D721Med (cell line): Measurements from ENCODE around the gene HDLBP.

Experiments
- DNase-seq: peaks from one replicate; pipeline ENCODE4 v3.0.0; 2011; ENCODE audit warnings: low spot score; ENCODE audit not compliant: insufficient read length
- FAIRE-seq: peaks from 2 replicates; lab custom pipeline; 2011; peaks lifted over from hg19 to GRCh38; lab: Jason Lieb, UNC
- TF ChIP-seq, protein P1 (sequence below): IDR thresholded peaks from 2 replicates; pipeline ENCODE4 v1.5.1; 2012; ENCODE audit warnings: mild to moderate bottlenecking, control low read depth; ENCODE audit not compliant: insufficient read depth; ENCODE audit errors: missing control alignments

HDLBP gene

DNA sequence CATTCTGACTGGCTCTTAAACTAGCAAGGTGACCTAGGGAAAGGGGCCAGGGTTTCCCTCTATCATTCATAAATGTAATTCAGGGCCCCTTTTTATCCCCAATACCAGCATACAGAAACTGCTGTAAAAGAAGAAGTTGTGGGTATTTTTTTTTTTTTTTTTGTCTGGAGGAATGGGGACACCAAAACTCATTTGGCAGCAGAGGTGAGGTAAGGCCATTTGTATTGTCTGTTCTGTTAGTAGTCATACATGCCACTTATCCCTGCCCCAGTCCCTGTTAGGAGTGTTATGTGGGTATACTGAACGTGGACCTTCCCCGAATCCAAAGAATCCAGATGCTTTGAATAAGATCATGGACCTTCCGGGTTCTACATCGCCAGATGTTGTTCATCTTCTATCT, 1.9 kb upstream of the HDLBP start:
- FAIRE-seq (no peak), DNase-seq (no peak)
- TF ChIP-seq, protein P1, sequence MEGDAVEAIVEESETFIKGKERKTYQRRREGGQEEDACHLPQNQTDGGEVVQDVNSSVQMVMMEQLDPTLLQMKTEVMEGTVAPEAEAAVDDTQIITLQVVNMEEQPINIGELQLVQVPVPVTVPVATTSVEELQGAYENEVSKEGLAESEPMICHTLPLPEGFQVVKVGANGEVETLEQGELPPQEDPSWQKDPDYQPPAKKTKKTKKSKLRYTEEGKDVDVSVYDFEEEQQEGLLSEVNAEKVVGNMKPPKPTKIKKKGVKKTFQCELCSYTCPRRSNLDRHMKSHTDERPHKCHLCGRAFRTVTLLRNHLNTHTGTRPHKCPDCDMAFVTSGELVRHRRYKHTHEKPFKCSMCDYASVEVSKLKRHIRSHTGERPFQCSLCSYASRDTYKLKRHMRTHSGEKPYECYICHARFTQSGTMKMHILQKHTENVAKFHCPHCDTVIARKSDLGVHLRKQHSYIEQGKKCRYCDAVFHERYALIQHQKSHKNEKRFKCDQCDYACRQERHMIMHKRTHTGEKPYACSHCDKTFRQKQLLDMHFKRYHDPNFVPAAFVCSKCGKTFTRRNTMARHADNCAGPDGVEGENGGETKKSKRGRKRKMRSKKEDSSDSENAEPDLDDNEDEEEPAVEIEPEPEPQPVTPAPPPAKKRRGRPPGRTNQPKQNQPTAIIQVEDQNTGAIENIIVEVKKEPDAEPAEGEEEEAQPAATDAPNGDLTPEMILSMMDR = no peak

DNA sequence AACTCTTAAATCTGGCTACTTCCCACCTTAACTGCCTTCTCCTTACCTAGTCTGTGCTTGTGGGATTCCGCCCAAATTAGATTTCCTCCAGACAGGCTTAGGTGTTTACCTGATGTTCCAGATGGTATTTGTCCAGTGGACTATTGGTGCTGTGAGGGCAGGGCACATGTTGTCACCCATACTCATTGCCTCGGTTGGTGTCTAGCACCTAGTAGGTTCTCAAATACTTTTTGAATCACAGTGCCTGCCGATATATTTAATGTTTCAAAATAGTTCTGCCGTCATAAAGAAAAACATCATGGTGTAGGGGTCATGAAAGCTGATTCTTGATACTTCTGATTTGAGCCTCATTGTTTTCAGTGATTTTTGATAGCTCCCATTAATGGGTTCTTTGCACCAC, 1.4 kb upstream of the HDLBP start:
- no peak for FAIRE-seq
- DNase-seq = no peak
- TF ChIP-seq, protein P1 = no peak

DNA sequence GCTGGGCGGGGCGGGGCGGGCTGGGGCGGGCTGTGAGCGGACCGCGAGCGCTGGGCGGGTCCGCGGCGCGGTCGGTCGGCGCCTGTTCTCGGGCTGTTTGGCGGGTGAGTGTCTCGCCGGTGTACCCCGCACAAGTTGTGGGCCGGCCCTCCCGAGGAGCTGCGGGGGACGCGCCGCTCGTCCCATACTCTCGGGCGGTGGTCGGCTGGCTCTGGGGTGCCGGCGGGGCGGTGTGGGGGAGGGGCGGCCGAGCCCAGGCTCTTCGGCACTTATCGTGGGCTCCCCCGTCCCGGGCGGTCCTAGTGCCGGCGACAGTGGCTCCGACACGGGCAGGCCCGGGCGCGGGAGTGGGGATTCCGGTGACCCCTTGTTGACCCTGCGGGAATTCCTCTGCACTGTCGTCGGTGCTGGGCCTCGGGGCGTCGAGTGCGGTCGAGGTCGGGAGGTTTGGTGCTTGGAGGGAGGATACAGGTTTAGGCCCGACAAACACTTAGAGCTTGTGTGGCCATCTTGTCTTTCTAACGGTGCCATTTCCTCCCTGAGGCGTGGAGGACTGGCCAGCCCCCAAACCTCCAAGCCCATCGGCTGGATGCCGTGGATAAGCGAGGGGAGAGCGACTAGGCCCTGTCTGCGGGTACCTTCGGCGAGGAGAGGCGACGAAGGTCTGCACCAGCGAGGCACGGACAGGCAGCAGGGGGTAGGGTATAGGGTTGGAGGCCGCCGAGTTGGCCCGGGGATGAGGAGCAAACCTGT, 583 bp upstream of the HDLBP start, which contains the start of gene SEPTIN2:
TSS of gene SEPTIN2 (plus strand) at position 47 of the 753 bp plus-strand sequence. CDS start 8,308 bp downstream, outside the sequence.
- no peak for DNase-seq
- no peak for FAIRE-seq

DNA sequence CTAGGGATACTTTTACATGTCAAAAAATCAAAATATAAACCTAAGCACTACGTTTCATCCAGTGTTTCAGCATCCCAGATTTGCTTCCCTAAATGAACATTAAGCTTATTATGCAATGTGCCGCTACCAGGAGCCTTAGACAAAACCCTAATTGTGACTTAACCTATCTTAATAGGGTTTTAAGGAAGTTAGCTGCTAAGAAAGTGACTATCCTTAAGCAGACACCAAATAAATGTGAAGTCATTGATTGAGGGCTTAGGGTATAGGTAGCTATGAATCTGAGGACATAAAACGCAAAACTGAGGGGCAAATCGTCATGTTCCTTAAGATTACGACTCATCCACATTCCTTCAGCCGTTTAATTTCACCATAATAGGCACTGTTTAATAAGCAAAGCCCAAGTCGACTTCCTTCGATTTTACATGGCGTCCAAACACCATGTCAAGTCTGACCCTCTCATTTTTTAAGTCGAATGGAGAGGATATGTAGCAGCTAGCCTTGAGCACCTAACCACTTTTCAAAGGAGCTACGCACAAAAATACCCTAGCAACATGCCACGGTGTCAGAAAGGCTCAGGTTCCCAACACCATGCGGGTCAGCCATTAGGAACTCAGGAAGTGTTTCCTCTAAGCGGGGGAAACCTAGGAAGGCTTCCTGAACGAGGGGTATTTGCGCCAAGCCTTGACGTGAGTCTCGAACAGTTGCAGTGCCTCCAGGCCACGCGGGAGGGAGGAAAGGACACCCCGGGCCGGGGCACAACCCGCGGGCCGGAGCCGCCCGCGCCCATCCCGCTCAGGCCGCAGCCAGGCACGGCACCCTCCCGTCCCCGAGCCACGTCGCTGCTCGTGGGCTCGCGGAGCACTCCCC, 1.0 kb downstream of the HDLBP start:
- DNase-seq (no peak), FAIRE-seq (no peak)
- TF ChIP-seq, protein P1 = no peak

More for the DNA sequence above, 583 bp upstream of the HDLBP start, which contains the start of gene SEPTIN2:
- TF ChIP-seq, protein P1 = no peak

DNA sequence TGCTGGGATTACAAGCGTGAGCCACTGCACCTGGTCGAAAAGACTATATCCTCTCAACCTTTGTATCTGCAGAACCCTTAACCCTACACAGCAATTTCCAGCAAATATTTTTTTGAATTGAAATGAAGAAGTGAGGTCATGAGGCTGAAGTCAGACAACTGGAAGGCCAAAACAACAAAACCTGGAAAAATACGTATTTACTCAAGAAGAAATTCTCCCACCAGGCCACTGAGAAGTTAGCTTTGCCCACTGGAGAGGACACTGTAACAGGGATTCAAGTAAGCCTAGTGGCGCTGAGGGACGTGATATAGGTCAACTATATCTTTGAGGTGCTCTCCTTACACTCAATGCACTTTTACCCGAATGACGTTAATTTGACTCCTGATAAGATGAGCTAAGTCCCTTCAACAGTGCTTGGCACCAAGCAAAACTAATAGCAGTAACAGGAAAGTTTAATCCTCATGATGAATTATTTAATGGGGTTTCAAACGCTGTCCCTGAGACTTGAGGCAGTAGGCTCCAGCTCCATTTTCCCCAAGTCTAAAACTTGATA, 1.9 kb downstream of the HDLBP start:
- FAIRE-seq (no peak), DNase-seq (no peak)

DNA sequence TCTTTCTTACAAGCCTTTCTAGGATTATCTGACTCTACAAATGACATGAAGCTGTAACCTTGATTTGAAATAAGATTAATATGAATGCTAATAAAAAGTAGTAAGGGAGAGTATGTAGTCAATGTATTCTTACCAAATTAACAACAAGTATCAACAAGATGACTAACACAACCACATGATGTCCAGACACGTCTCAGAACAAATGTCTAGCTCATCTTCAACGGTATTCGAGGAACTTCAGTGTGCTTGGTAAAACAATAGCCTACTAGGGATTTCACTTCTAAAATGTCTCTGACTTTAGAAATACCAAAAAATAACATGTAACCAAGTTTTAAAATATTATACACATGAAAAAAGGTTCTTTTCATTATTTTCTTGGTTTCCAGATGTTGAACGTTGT, 3.4 kb downstream of the HDLBP start:
- TF ChIP-seq, protein P1 = no peak
- FAIRE-seq (no peak), DNase-seq (no peak)

More for the DNA sequence above, 1.9 kb downstream of the HDLBP start:
- TF ChIP-seq, protein P1 = no peak
